NT2/D1 (cell line): ENCODE measurements around the gene METTL9.
"Not testable (repeated sequence)": the region's sequence is repeated elsewhere in the genome, so short reads cannot be mapped to it uniquely, and the experiment has no call there.

Source experiments
- SUZ12 ChIP-seq: IDR thresholded peaks from 2 replicates; pipeline ENCODE4 v1.6.1; 2011; ENCODE audit not compliant: insufficient read length, insufficient read depth; ENCODE audit errors: extremely low read depth
- ZNF274 ChIP-seq: IDR thresholded peaks from 2 replicates; pipeline ENCODE4 v1.6.1; 2011; ENCODE audit warnings: mild to moderate bottlenecking, low read depth, low read length

DNA sequence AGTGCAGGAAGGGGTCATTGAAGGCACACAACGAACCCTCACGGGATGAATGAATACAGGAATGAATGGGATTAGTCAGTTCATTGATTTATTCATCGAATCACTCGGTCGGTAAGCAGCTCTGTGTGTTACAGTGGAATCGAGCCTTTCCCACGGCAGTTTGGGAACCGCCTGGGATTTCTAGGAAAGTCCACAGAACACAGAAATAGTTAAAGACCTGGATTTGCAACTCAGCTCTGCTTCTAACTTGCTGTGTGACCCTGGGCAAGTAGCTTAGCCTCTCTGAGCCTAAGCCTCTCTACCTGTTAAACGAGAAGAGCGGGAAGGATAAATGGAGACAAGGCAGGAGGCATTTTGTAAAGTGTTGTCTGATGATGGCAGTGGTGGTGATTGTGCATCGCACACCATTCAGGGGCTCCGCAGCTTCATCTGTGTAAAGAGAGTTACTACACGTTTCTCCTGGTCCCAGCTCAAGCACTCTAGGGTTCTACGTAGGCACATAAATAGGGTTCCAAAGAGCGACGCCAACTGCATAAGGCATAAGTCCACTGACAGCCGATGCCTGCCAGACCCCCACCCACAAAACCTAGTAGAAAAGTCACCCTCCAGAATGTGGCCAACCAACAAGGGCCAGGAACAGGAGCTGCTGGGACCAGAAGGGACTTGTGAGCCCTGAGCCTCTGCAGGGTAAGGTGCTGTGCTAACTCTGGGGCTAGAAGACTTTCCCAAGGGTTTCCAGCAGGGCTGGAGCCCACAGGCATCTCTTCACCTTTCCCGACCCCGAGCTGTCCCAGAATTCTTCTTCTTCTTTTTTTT lies 45.7 kb upstream of the METTL9 start:
- not testable (repeated sequence) for TF ChIP-seq SUZ12, ZNF274
